DMS153 treated with DMSO at 0.1 percent for 48 hours (cell line): ENCODE data around the gene MIDN.

Experiments used
- DNase-seq: peaks from one replicate; lab custom pipeline; 2025; ENCODE audit not compliant: unreplicated experiment; lab: John Stamatoyannopoulos, UW

MIDN gene

DNA sequence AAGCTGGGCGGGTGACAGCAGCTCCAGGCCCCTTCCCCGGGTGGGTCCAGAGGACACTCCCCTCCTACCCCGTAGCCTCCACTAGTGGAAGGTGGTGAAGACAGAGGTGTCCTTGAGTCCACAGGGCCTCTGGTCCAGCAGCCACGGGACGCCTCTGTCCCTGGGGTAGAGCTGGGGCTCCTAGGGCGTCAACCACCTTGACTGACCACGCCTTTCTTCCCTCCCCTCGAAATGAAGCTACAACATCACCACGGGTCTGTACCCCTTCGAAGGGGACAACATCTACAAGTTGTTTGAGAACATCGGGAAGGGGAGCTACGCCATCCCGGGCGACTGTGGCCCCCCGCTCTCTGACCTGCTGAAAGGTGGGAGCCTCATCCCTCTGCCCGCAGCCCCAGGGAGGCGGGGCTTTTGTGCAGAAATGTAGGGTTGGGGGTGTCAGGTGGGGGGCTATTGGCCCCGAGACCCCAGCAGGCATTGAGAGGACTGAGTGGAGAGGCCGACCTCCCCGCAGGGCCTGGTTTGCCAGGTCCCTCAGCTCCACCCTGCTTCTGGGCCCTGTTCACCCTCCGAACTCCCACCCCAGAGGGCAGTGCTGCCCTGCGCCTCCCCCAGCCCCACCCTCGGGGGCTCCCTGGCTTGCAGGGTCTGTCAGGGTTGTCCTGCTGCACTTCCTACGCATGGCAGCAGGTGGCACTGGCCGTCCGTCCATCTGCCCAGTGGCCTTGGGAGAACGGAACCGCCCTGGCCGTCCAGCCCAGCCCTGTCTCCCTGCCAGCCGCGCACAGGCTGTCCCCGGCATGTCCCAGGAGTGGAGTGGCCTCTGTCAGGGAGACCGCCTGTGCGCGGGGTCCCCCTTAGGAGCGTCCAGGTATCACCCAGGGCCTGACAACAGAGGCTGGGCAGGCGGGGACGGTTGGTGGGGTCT lies 27.1 kb upstream of the MIDN start:
- no peak for DNase-seq

DNA sequence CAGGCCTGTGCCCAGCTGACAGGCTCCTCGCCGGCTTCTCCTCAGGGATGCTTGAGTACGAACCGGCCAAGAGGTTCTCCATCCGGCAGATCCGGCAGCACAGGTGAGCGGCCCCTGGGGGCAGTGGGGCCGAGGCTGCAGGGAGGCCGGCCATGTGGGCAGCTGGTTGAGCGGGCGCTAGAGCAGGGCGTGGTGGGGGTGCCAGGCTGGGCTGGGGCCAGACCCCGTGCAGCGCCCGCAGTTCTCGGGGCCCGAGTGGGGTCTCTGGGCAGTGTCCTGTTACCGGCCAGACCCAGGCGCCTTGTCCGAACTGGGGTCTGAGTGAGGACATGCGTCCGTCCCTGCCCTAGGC lies 26.5 kb upstream of the MIDN start:
- DNase-seq: no peak

DNA sequence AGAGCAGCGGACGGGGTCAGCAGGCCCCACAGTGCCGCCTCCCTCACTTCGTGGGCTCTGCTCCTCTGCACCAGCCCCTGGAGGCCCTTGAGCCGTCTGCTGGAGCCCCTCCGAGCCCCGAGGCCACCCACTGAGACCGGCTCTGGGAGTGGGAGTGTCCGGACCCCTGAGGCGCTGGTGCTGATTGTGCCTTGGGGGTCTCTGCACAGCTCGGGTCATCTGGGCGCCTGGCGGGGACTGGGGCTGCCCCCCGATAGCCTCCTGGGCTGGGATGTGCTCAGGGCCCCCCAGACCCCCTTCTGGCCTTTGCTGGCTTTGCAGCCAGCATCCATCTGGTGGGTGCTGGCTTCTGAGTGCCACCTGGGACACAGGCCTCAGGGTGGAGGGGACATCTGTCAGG lies 26.0 kb upstream of the MIDN start:
- no peak for DNase-seq

GRCh38 chr19:1223018-1223855 lies 25.1 kb upstream of the MIDN start:
- no peak for DNase-seq

- no peak for DNase-seq
Measured at GRCh38 chr19:1224047-1224825, 24.1 kb upstream of the MIDN start.

DNA sequence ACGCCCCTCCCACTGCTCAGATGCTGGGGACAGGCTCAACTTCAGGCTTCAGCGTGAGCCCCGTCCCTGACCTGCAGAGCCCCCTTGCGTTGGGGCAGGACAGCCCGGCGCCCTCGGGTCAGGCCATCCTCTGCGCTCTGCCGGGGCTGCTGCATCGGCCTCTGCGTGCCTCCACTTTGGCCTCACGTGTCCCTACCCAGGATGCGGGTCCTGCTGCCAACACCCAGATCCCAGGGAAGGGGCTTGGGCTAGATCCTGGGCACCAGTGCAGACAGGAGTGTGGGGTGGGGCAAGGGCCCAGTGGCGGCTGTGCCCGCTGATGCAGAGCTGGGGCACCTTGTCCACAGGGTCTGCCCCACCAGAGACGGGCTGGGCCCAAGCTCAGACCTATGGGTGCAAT lies 23.5 kb upstream of the MIDN start:
- DNase-seq: no peak

- no peak for DNase-seq
Measured at GRCh38 chr19:1225440-1226226, 22.8 kb upstream of the MIDN start.

- no peak for DNase-seq
Measured at GRCh38 chr19:1226227-1226518, 22.2 kb upstream of the MIDN start.

DNA sequence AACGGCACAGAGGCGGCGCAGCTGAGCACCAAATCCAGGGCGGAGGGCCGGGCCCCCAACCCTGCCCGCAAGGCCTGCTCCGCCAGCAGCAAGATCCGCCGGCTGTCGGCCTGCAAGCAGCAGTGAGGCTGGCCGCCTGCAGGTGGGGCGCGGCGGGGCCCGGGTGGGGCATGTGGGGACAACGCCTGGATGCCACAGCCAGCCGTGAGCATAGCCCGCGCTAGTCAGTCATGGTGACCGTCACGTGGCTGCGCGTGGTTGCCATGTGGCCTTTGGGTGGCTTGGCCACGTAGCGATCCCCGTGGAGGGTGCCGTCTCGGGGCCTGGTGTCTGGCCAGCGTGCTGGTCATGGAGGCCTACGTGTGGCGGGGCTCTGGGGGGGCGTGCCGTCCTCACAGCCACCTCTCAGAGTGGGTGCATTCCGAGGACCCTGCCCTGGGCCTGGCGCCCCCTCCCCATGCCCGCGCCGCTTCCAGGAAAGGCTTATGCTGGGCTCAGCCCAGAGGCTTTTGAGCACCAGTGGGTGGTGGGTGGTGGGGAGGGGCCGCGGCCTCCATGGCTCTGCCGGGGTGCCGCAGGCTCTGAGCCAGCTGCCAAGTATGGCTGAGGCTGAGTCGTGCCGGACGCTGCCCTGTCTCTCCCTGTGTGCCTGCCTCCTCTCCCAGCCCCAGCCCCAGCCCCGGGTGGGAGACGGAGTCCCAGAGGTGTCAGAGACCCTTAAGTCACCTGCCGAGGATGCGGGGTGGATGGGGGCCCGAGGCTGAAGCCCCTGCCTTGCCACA lies 21.7 kb upstream of the MIDN start:
- no peak for DNase-seq

GRCh38 chr19:1227304-1228054 lies 20.9 kb upstream of the MIDN start:
- DNase-seq: no peak

GRCh38 chr19:1228161-1228957 lies 20.0 kb upstream of the MIDN start:
- no peak for DNase-seq

DNA sequence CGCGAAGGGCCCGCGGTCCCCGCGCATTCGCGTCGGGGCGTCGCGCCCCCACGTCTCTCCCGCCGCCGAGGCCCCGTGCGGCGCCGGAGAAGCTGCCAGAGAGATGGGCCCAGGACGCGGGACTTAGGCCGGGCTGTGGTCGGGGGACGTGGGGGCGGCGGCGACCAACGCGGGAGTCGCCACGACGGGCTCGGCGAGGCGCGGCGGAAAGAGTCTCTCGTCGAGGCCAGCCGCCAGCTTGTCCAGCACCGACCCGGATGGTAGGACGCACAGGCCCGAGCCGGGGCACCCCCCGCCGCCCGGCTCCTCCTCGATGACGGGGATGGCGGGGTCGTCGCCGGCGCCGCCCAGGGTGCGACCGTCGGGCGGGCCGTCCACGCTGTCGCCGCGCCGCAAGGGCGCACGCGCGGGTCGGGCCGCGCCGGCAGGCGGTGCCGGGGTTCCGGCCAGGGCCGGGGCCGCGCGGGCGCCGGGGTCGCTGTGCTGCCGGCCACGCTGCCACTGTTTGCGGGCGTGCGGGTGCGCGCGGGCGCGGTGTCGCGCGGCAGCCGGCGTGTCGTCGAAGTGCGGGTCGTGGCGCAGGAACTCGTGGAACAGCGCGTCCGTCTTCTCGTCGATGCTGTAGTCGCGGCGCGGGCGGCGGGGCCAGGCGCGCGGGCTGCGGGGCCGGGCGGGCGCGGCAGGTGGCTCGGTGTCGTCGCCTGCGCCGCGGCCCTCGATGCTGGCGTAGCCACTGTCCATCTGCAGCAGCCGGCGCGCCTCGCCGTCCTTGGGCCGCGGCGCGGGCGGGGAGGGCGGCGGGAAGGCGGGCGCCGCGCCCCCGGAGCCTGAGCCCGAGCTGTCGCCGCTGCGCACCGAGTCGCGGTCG lies 19.1 kb upstream of the MIDN start:
- DNase-seq: no peak

- DNase-seq: no peak
Measured at GRCh38 chr19:1229924-1230782, 18.2 kb upstream of the MIDN start.

- DNase-seq: no peak
Measured at GRCh38 chr19:1230783-1231489, 17.4 kb upstream of the MIDN start.

- DNase-seq: no peak
Measured at GRCh38 chr19:1231729-1232637, 16.4 kb upstream of the MIDN start.
